ENCODE measurements around the gene DPF3. TPM values are rescaled to one million over a fixed set of nuclear protein-coding genes. Genes with fewer than 3 reads are reported as not detected.

The DPF3 gene
- total RNA-seq, 4 donors from 2014 or later, result under 0.01 to 2.7 (median 0.61) TPM; not detected in 1

DNA sequence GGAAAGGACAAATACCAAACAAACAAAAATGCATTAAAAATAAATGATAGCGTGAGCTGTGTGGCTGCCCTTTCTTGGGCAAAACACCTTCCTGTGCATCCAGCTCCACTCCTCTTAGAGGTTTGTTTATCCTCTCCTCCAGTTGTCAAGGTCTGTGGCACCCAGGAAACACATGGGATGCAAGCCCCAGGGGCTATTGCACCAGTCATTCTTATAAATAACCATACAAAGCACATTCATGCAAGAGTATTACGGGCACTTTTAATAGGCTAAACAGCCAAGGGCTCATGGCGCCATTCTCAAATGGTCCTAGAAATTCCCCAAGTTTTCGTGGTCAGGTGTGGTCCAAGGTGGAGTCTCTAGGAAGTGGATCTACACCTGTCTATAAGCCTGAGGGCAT is 257.0 kb downstream of the DPF3 start:
- Histone ChIP-seq H3K4me3 (no peak overlapping the region), H3K4me1 (no peaks in the 10 kb centered on the region), H3K36me3 (no peaks in the 10 kb centered on the region), H3K27me3 (no peaks in the 10 kb centered on the region), H3K9me3 (peaks cover 0 to 7% (median 0%) of the 10 kb centered on the region in 3 donors), H3K27ac (no peak overlapping the region)
- TF ChIP-seq CTCF (IDR thresholded peaks at IDR 0.05), result no peak
- TF ChIP-seq POLR2A (IDR thresholded peaks at IDR 0.05), result no peak
- intact Hi-C loops (cut with DNase I), result no loop called here
- no peak for DNase-seq
- WGBS, 2 donors, result 80 to 84% methylated on average over 4 of the region's 4 CpGs

GRCh38 chr14:72636094-72636493 is 257.8 kb downstream of the DPF3 start:
- Histone ChIP-seq H3K36me3 (no peaks in the 10 kb centered on the region), H3K4me3 (no peak overlapping the region), H3K27ac (no peak overlapping the region), H3K4me1 (no peaks in the 10 kb centered on the region), H3K9me3 (peaks cover 0 to 7% (median 0%) of the 10 kb centered on the region in 3 donors), H3K27me3 (no peaks in the 10 kb centered on the region)
- intact Hi-C loops (cut with DNase I), result no loop called here
- DNase-seq, result no peak
- 51 to 81% methylated on average over 1 of the region's 1 CpG for WGBS, 2 donors
- TF ChIP-seq POLR2A (IDR thresholded peaks at IDR 0.05), result no peak
- TF ChIP-seq CTCF (IDR thresholded peaks at IDR 0.05), result no peak

GRCh38 chr14:72634691-72635616 is 258.9 kb downstream of the DPF3 start:
- DNase-seq, result no peak
- Histone ChIP-seq H3K4me3 (no peak overlapping the region), H3K27ac (no peak overlapping the region), H3K9me3 (peaks cover 0 to 7% (median 0%) of the 10 kb centered on the region in 3 donors), H3K4me1 (no peaks in the 10 kb centered on the region), H3K27me3 (no peaks in the 10 kb centered on the region), H3K36me3 (no peaks in the 10 kb centered on the region)
- TF ChIP-seq CTCF (IDR thresholded peaks at IDR 0.05) (no peak), POLR2A (IDR thresholded peaks at IDR 0.05) (no peak)
- 83% methylated on average over 4 of the region's 4 CpGs for WGBS, 2 donors
- intact Hi-C loops (cut with DNase I), result no loop called here

DNA sequence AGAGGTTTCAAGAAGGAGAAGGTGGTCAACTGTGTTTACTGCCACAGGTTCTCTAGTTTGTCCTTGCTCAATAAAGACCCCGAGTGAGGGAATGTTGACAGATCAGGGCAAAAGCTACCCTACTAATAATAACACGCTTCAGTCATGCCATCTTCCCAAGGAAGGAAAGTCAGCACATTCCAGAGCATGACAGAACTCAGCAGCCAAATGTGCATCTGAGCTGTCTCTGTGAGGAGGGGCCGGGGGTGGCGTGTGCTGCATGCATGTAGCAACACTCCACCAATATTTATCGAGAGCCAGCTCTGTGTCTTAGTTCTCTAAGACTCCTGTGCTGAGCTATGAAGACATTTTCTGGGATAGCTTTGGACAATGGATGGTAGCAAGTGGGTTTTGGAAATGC is 260.4 kb downstream of the DPF3 start:
- H3K4me3 ChIP-seq, result no peak overlapping the region
- no peaks in the 10 kb centered on the region for H3K27me3 ChIP-seq
- no peak for DNase-seq
- H3K4me1 ChIP-seq, result no peaks in the 10 kb centered on the region
- H3K36me3 ChIP-seq, result no peaks in the 10 kb centered on the region
- WGBS, 2 donors, result 56 to 62% methylated on average over 3 to 5 of the region's 5 CpGs
- no peak overlapping the region for H3K27ac ChIP-seq
- no peak for TF ChIP-seq POLR2A (IDR thresholded peaks at IDR 0.05)
- TF ChIP-seq CTCF (IDR thresholded peaks at IDR 0.05), result no peak
- H3K9me3 ChIP-seq, result no peaks in the 10 kb centered on the region
- intact Hi-C loops (cut with DNase I), result no loop called here

DNA sequence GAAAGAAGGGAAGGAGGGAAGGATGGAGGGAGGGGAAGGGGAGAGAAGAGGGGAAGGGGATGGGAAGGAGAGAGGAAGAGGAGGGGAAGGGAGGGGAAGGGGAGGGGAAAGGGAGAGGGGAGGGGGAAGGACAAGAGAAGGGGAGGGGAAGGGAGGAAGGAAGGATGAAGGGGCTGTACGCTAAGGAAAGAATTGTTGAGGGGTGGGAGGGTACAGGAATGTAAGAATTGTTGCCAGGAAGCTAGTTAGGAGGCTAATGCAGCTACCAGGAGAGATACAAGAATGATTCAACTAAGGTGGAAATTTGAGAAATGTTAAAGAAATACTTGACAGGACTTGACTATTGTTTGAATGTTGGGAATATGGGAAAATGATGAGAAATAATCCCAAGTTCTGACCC is 261.2 kb downstream of the DPF3 start:
- 56 to 64% methylated on average over 1 of the region's 1 CpG for WGBS, 2 donors
- DNase-seq, result no peak

More for the DNA sequence above, 261.2 kb downstream of the DPF3 start:
- TF ChIP-seq CTCF (IDR thresholded peaks at IDR 0.05) (no peak), POLR2A (IDR thresholded peaks at IDR 0.05) (no peak)
- intact Hi-C loops (cut with DNase I), result no loop called here
- Histone ChIP-seq H3K36me3 (no peaks in the 10 kb centered on the region), H3K9me3 (no peaks in the 10 kb centered on the region), H3K4me1 (no peaks in the 10 kb centered on the region), H3K4me3 (no peak overlapping the region), H3K27ac (no peak overlapping the region), H3K27me3 (no peaks in the 10 kb centered on the region)

Data from esophagus squamous epithelium (tissue), 5 donors.